Gastroesophageal sphincter (tissue), 4 donors: ENCODE measurements around the gene FAM234A. TPM values are rescaled to one million over a fixed set of nuclear protein-coding genes. Genes with fewer than 3 reads are reported as not detected.

ENCODE experiments used
- ATAC-seq: fragments of 150-250 bp; one replicate; pipeline ENCODE4 v1.9.1; 2016; ENCODE audit warnings: mild to moderate bottlenecking, moderate library complexity
- H3K27ac ChIP-seq, 4 donors: fragments of 200-600 bp; sonication (generic) in 3 of 4; 1 replicate in 3 of 4; 2 replicates in 1 of 4; pipeline ENCODE4 v1.5.1; 2016 to 2019
- H3K27me3 ChIP-seq: fragments of 200-600 bp; sonication (generic); one replicate; pipeline ENCODE4 v1.5.1; 2019
- H3K36me3 ChIP-seq, 2 donors: fragments of 200-600 bp; sonication (generic); one replicate each; pipeline ENCODE4 v1.5.1; 2019; ENCODE audit warnings: control low read depth in 1 of 2
- H3K4me1 ChIP-seq, 3 donors: fragments of 200-600 bp; sonication (generic); 1 replicate in 2 of 3; 2 replicates in 1 of 3; pipeline ENCODE4 v1.5.1; 2016 to 2019; ENCODE audit warnings: control low read depth in 2 of 3
- H3K4me3 ChIP-seq, 2 donors: fragments of 200-600 bp; sonication (generic); one replicate each; pipeline ENCODE4 v1.5.1; 2019; ENCODE audit warnings: mild to moderate bottlenecking in 1 of 2, moderate library complexity in 1 of 2
- H3K9me3 ChIP-seq, 3 donors: fragments of 200-600 bp; sonication (generic); one replicate each; pipeline ENCODE4 v1.5.1; 2017 to 2019; ENCODE audit warnings: control low read depth in 2 of 3
- CTCF ChIP-seq, 4 experiments: fragments of 200-600 bp in 2 of 4; fragments of 450-650 bp in 2 of 4; sonication (generic) in 1 of 4; IDR thresholded peaks; one replicate each; pipeline ENCODE4 v1.5.1; 2017 to 2019; ENCODE audit warnings: antibody characterized with exemption in 4 of 4, mild to moderate bottlenecking in 2 of 4, moderate library complexity in 2 of 4
- EP300 ChIP-seq: sonication (generic); formaldehyde crosslinking; IDR thresholded peaks from one replicate; pipeline ENCODE4 v1.6.1; 2017; ENCODE audit warnings: antibody characterized with exemption, mild to moderate bottlenecking
- POLR2A ChIP-seq, 2 donors: fragments of 450-650 bp; IDR thresholded peaks; one replicate each; pipeline ENCODE4 v1.6.1; 2017; ENCODE audit warnings: antibody characterized with exemption in 2 of 2, mild to moderate bottlenecking in 2 of 2, moderate library complexity in 1 of 2
- POLR2AphosphoS5 ChIP-seq: sonication (generic); formaldehyde crosslinking; IDR thresholded peaks from one replicate; pipeline ENCODE4 v1.6.1; 2017; ENCODE audit warnings: antibody characterized with exemption
- WGBS, 2 donors: methylation state at CpG; one replicate each; pipeline ENCODE4 v1.1.5; 2018; ENCODE audit warnings: low coverage in 1 of 2; 5-methylcytosine and 5-hydroxymethylcytosine counted together
- total RNA-seq, 4 donors: library from RNA; depleted of rRNA; stranded (reverse); fragments of >200 nt; gene quantifications; one replicate each; pipeline ENCODE4 v1.1.0, GENCODE V29; 2016

FAM234A gene
- total RNA-seq, 4 donors from 2014 or later, result 54.5 to 123 (median 93.2) TPM

- WGBS, 2 donors, result 80% methylated on average over 3 of the region's 22 CpGs; no CpG with 5 or more reads in 1 of the 2 donors
- no peak for ATAC-seq
- H3K36me3 ChIP-seq, result peaks cover 0 to 12% of the 10 kb centered on the region in 2 donors
- no peaks in the 10 kb centered on the region for H3K9me3 ChIP-seq
- H3K4me1 ChIP-seq, result peaks cover 0 to 20% (median 6%) of the 10 kb centered on the region in 3 donors
- peaks cover 40% of the 10 kb centered on the region for H3K27me3 ChIP-seq
- no peak overlapping the region for H3K4me3 ChIP-seq
- no peak for TF ChIP-seq POLR2A (IDR thresholded peaks at IDR 0.05)
- no peak for TF ChIP-seq EP300
- no peak for TF ChIP-seq POLR2AphosphoS5
- no peak for TF ChIP-seq CTCF (IDR thresholded peaks at IDR 0.05)
- H3K27ac ChIP-seq, result no peak overlapping the region
Observed at GRCh38 chr16:282491-282890, 47.9 kb downstream of the FAM234A start.

- 60 to 87% methylated on average over 2 to 3 of the region's 25 CpGs for WGBS, 2 donors
- no peak for ATAC-seq
Observed at GRCh38 chr16:283033-283805, 48.6 kb downstream of the FAM234A start, which contains the start of gene PDIA2. Gene PDIA2, plus strand, starts transcription at chr16:283164. Its CDS starts 6 bp downstream, at chr16:283170.

GRCh38 chr16:284204-285120 lies 49.8 kb downstream of the FAM234A start:
- no peak for TF ChIP-seq POLR2A (IDR thresholded peaks at IDR 0.05)
- TF ChIP-seq POLR2AphosphoS5, result no peak
- TF ChIP-seq CTCF (IDR thresholded peaks at IDR 0.05), result no peak
- no peak for TF ChIP-seq EP300
- Histone ChIP-seq H3K27ac (no peak overlapping the region), H3K36me3 (peaks cover 0 to 32% of the 10 kb centered on the region in 2 donors), H3K27me3 (peaks cover 37% of the 10 kb centered on the region), H3K4me3 (no peak overlapping the region), H3K9me3 (no peaks in the 10 kb centered on the region), H3K4me1 (peaks cover 0 to 20% (median 6%) of the 10 kb centered on the region in 3 donors)
- WGBS, 2 donors, result 100% methylated on average over 1 of the region's 52 CpGs; no CpG with 5 or more reads in 1 of the 2 donors
- ATAC-seq, result no peak

More at GRCh38 chr16:283033-283805, 48.6 kb downstream of the FAM234A start, which contains the start of gene PDIA2:
- Histone ChIP-seq H3K27me3 (peaks cover 40% of the 10 kb centered on the region), H3K4me1 (peaks cover 0 to 20% (median 6%) of the 10 kb centered on the region in 3 donors), H3K36me3 (peaks cover 0 to 20% of the 10 kb centered on the region in 2 donors), H3K4me3 (no peak within 1 kb of the TSS), H3K27ac (no peak within 1 kb of the TSS), H3K9me3 (no peaks in the 10 kb centered on the region)
- TF ChIP-seq POLR2A (IDR thresholded peaks at IDR 0.05) (no peak), CTCF (IDR thresholded peaks at IDR 0.05) (no peak), POLR2AphosphoS5 (no peak), EP300 (no peak)

GRCh38 chr16:285146-286055 lies 50.8 kb downstream of the FAM234A start:
- Histone ChIP-seq H3K4me1 (peaks cover 0 to 14% (median 6%) of the 10 kb centered on the region in 3 donors), H3K36me3 (peaks cover 0 to 42% of the 10 kb centered on the region in 2 donors), H3K4me3 (no peak overlapping the region), H3K27me3 (peaks cover 30% of the 10 kb centered on the region), H3K9me3 (no peaks in the 10 kb centered on the region), H3K27ac (no peak overlapping the region)
- TF ChIP-seq EP300 (no peak), POLR2AphosphoS5 (no peak), CTCF (IDR thresholded peaks at IDR 0.05) (no peak), POLR2A (IDR thresholded peaks at IDR 0.05) (no peak)
- no peak for ATAC-seq
- 100% methylated on average over 2 of the region's 48 CpGs; no CpG with 5 or more reads in 1 of the 2 donors for WGBS, 2 donors
